ENCODE results near the gene MRPL40. TPM values are rescaled to one million over a fixed set of nuclear protein-coding genes. Genes with fewer than 3 reads are reported as not detected.
A peak's percentile ranks its signal among the peaks of the same experiment; 100 is the strongest.

The MRPL40 gene
- total RNA-seq, 2 experiments from 2014 or later = 10.7 to 11.3 TPM

- H3K27me3 Mint-ChIP-seq = no peaks in the 10 kb centered on the region
- no peak overlapping the region for H3K27ac ChIP-seq (ENCODE audit: low read depth in 1 of 2, low read length in 2 of 2)
Observed at GRCh38 chr22:19463491-19464469, 31.4 kb downstream of the MRPL40 start.

GRCh38 chr22:19464546-19464945 lies 32.2 kb downstream of the MRPL40 start:
- CTCF ChIA-PET = no interaction called here

More at GRCh38 chr22:19463491-19464469, 31.4 kb downstream of the MRPL40 start:
- Mint-ChIP-seq H3K27ac (no peak overlapping the region), H3K9me3 (no peaks in the 10 kb centered on the region), H3K4me1 (ENCODE audit: low read depth) (no peaks in the 10 kb centered on the region), H3K36me3 (ENCODE audit: low read depth) (peaks cover 76% of the 10 kb centered on the region), H3K4me3 (no peak overlapping the region)
- H3K27me3 ChIP-seq (ENCODE audit: control insufficient read depth in 1 of 2, insufficient read depth in 2 of 2, low read length in 2 of 2) = no peaks in the 10 kb centered on the region
- H3K4me1 ChIP-seq (ENCODE audit: insufficient read depth, low read length) = peaks cover 4% of the 10 kb centered on the region
- DNase-seq (peak in 1 of 14 experiments; percentile 9), ATAC-seq (ENCODE audit: poor library complexity) (no peak)
- TF ChIP-seq CTCF (IDR thresholded peaks at IDR 0.05) = no peak
- CTCF ChIA-PET = no interaction called here
- POLR2A ChIA-PET = interaction anchor here (0.7 to 1.5 kb wide), 2 partner anchors 16 kb away, joined by 3 to 5 read pairs; partner anchors contain the start of genes C22orf39 and CDC45
- H3K9me3 ChIP-seq (ENCODE audit: control insufficient read depth in 1 of 2, insufficient read depth in 1 of 2, low read length in 2 of 2) = no peaks in the 10 kb centered on the region
- H3K4me3 ChIP-seq (ENCODE audit: low read length) = no peak overlapping the region
- intact Hi-C loops (cut with DNase I, micrococcal nuclease) = no loop called here
- H3K36me3 ChIP-seq (ENCODE audit: insufficient read depth, low read length) = peaks cover 76% of the 10 kb centered on the region

DNA sequence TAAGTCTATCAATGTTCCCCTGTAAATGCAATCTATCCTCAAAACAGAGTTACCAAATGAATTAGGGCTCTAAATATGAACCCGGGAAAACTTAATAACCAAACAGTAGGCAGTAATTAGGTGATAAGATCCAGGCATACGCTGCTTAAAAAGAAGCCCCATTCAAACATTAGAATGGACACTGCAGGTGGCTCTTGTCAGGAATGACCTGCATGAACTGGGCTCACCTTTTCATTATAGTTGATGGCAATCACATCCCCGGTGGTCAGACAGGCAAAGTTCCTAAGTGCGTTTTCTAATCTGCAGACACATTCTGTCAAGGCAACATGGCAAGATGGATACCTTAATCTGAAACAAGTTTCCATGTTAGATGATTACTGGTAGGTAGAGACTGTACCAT lies 32.6 kb downstream of the MRPL40 start:
- ChIA-PET CTCF (no interaction called here), POLR2A (no interaction called here)
- H3K36me3 Mint-ChIP-seq (ENCODE audit: low read depth) = peaks cover 87% of the 10 kb centered on the region
- no peak for TF ChIP-seq CTCF (IDR thresholded peaks at IDR 0.05)
- no peaks in the 10 kb centered on the region for H3K27me3 ChIP-seq (ENCODE audit: control insufficient read depth in 1 of 2, insufficient read depth in 2 of 2, low read length in 2 of 2)
- H3K9me3 Mint-ChIP-seq = no peaks in the 10 kb centered on the region
- DNase-seq = no peak
- H3K9me3 ChIP-seq (ENCODE audit: control insufficient read depth in 1 of 2, insufficient read depth in 1 of 2, low read length in 2 of 2) = no peaks in the 10 kb centered on the region
- ATAC-seq (ENCODE audit: poor library complexity) = no peak
- H3K4me1 Mint-ChIP-seq (ENCODE audit: low read depth) = no peaks in the 10 kb centered on the region
- H3K27me3 Mint-ChIP-seq = no peaks in the 10 kb centered on the region
- intact Hi-C loops (cut with DNase I, micrococcal nuclease) = no loop called here
- H3K4me1 ChIP-seq (ENCODE audit: insufficient read depth, low read length) = peaks cover 4% of the 10 kb centered on the region
- no peak overlapping the region for H3K27ac Mint-ChIP-seq
- no peak overlapping the region for H3K4me3 ChIP-seq (ENCODE audit: low read length)
- peaks cover 87% of the 10 kb centered on the region for H3K36me3 ChIP-seq (ENCODE audit: insufficient read depth, low read length)
- no peak overlapping the region for H3K4me3 Mint-ChIP-seq
- H3K27ac ChIP-seq (ENCODE audit: low read depth in 1 of 2, low read length in 2 of 2) = no peak overlapping the region

More at GRCh38 chr22:19464546-19464945, 32.2 kb downstream of the MRPL40 start:
- no peaks in the 10 kb centered on the region for H3K9me3 ChIP-seq (ENCODE audit: control insufficient read depth in 1 of 2, insufficient read depth in 1 of 2, low read length in 2 of 2)
- H3K4me1 ChIP-seq (ENCODE audit: insufficient read depth, low read length) = peaks cover 4% of the 10 kb centered on the region
- POLR2A ChIA-PET = interaction anchor here (1.5 kb wide), 1 partner anchor 15 kb away, joined by 5 read pairs; the partner anchor contains the start of gene CDC45
- no peaks in the 10 kb centered on the region for H3K9me3 Mint-ChIP-seq
- ATAC-seq (ENCODE audit: poor library complexity) = no peak
- no peaks in the 10 kb centered on the region for H3K27me3 ChIP-seq (ENCODE audit: control insufficient read depth in 1 of 2, insufficient read depth in 2 of 2, low read length in 2 of 2)
- H3K27ac ChIP-seq (ENCODE audit: low read depth in 1 of 2, low read length in 2 of 2) = no peak overlapping the region
- H3K4me1 Mint-ChIP-seq (ENCODE audit: low read depth) = no peaks in the 10 kb centered on the region
- intact Hi-C loops (cut with DNase I, micrococcal nuclease) = no loop called here
- H3K27me3 Mint-ChIP-seq = no peaks in the 10 kb centered on the region
- H3K27ac Mint-ChIP-seq = no peak overlapping the region
- H3K4me3 Mint-ChIP-seq = no peak overlapping the region
- H3K36me3 ChIP-seq (ENCODE audit: insufficient read depth, low read length) = peaks cover 83% of the 10 kb centered on the region
- no peak for DNase-seq
- no peak overlapping the region for H3K4me3 ChIP-seq (ENCODE audit: low read length)
- no peak for TF ChIP-seq CTCF (IDR thresholded peaks at IDR 0.05)
- H3K36me3 Mint-ChIP-seq (ENCODE audit: low read depth) = peaks cover 84% of the 10 kb centered on the region
